MCF 10A (cell line): ENCODE data around the gene ZNF169. TPM values are rescaled to one million over a fixed set of nuclear protein-coding genes. Genes with fewer than 3 reads are reported as not detected.
A peak's percentile ranks its signal among the peaks of the same experiment; 100 is the strongest.
"Not testable (repeated sequence)": the region's sequence is repeated elsewhere in the genome, so short reads cannot be mapped to it uniquely, and the experiment has no call there.

Source experiments
- BruUV-seq: library from RNA; stranded (reverse); fragments of 400-500 nt; replicated peaks from 2 replicates; lab custom pipeline; 2021; lab: Mats Ljungman, UMichigan
- CTCF ChIA-PET: fragments of 300-600 bp; sonication (Branson Sonifier 250); formaldehyde crosslinking; extraction: SDS; loops from one replicate; lab custom pipeline; 2021; ENCODE audit warnings: antibody characterized with exemption, inconsistent platforms; lab: Yijun Ruan, JAX
- POLR2A ChIA-PET: fragments of 300-600, 350-650 bp; sonication (Branson Sonifier 250); formaldehyde crosslinking; extraction: SDS; loops from one replicate; lab custom pipeline; 2020; ENCODE audit warnings: antibody characterized with exemption, inconsistent platforms; lab: Yijun Ruan, JAX
- DNase-seq: peaks from one replicate; pipeline ENCODE4 v3.0.0-alpha.2; 2018; ENCODE audit not compliant: unreplicated experiment
- H3K27ac Mint-ChIP-seq: one replicate; pipeline ENCODE4 v1.8.0; 2022; ENCODE audit warnings: mild to moderate bottlenecking, low read depth, mixed read lengths; ENCODE audit not compliant: unreplicated experiment
- H3K27me3 Mint-ChIP-seq: one replicate; pipeline ENCODE4 v1.8.0; 2022; ENCODE audit warnings: mixed read lengths; ENCODE audit not compliant: insufficient read depth, unreplicated experiment
- H3K36me3 Mint-ChIP-seq: one replicate; pipeline ENCODE4 v1.8.0; 2022; ENCODE audit warnings: mild to moderate bottlenecking, moderate library complexity, mixed read lengths; ENCODE audit not compliant: insufficient read depth, unreplicated experiment
- H3K4me1 Mint-ChIP-seq: one replicate; pipeline ENCODE4 v1.8.0; 2022; ENCODE audit warnings: mixed read lengths; ENCODE audit not compliant: insufficient read depth, unreplicated experiment
- H3K4me3 Mint-ChIP-seq: one replicate; pipeline ENCODE4 v1.8.0; 2022; ENCODE audit warnings: mild to moderate bottlenecking, moderate library complexity, mixed read lengths; ENCODE audit not compliant: unreplicated experiment
- H3K9me3 Mint-ChIP-seq: one replicate; pipeline ENCODE4 v1.8.0; 2022; ENCODE audit warnings: mixed read lengths; ENCODE audit not compliant: unreplicated experiment
- CTCF ChIP-seq: fragments of 200-600 bp; IDR thresholded peaks from one replicate; pipeline ENCODE4 v1.8.0; 2022; ENCODE audit warnings: antibody characterized with exemption, mild to moderate bottlenecking; ENCODE audit not compliant: unreplicated experiment
- intact Hi-C: fragments of 100-400 bp; cut with micrococcal nuclease; formaldehyde crosslinking; loops from 2 replicates; pipeline ENCODE4 v1.14.1; 2022
- total RNA-seq: library from RNA; stranded (reverse); gene quantifications from 2 replicates; pipeline ENCODE4 v1.2.3, GENCODE V29; 2022

ZNF169 gene
- total RNA-seq, 1 experiment from 2014 or later: 3.9 TPM

GRCh38 chr9:94212531-94212930 is 46.6 kb upstream of the ZNF169 start:
- intact Hi-C loops: loop anchor here (2.0 kb wide), 2 partner anchors 78 to 250 kb away; no protein-coding TSS in a partner anchor
- CTCF ChIA-PET: interaction anchor here (0.6 to 9.7 kb wide), 25 partner anchors 10 to 575 kb away, joined by 3 to 243 read pairs (median 4); no protein-coding TSS in a partner anchor
- DNase-seq: no peak
- H3K27me3 Mint-ChIP-seq: no peaks in the 10 kb centered on the region
- BruUV-seq: no TSS peak
- H3K4me3 Mint-ChIP-seq: no peak overlapping the region
- TF ChIP-seq CTCF: no peak
- POLR2A ChIA-PET: interaction anchor here (1.1 to 4.8 kb wide), 5 partner anchors 29 to 198 kb away, joined by 3 to 32 read pairs (median 4); no protein-coding TSS in a partner anchor
- H3K36me3 Mint-ChIP-seq: peaks cover 6% of the 10 kb centered on the region
- peaks cover 11% of the 10 kb centered on the region for H3K4me1 Mint-ChIP-seq
- H3K9me3 Mint-ChIP-seq: peaks cover 13% of the 10 kb centered on the region
- H3K27ac Mint-ChIP-seq: no peak overlapping the region

GRCh38 chr9:94213511-94214124 is 45.5 kb upstream of the ZNF169 start:
- CTCF ChIA-PET: interaction anchor here (0.6 to 9.7 kb wide), 29 partner anchors 8 to 613 kb away, joined by 3 to 243 read pairs (median 5); no protein-coding TSS in a partner anchor
- intact Hi-C loops: loop anchor here (1.0 to 2.0 kb wide), 5 partner anchors 79 to 531 kb away; no protein-coding TSS in a partner anchor

GRCh38 chr9:94222870-94223269 is 36.2 kb upstream of the ZNF169 start:
- POLR2A ChIA-PET: no interaction called here
- peaks cover 7% of the 10 kb centered on the region for H3K9me3 Mint-ChIP-seq

More at GRCh38 chr9:94213511-94214124, 45.5 kb upstream of the ZNF169 start:
- BruUV-seq: no TSS peak
- no peak overlapping the region for H3K27ac Mint-ChIP-seq
- H3K36me3 Mint-ChIP-seq: peaks cover 6% of the 10 kb centered on the region
- peaks cover 11% of the 10 kb centered on the region for H3K4me1 Mint-ChIP-seq
- no peaks in the 10 kb centered on the region for H3K27me3 Mint-ChIP-seq
- H3K4me3 Mint-ChIP-seq: no peak overlapping the region
- H3K9me3 Mint-ChIP-seq: peaks cover 2% of the 10 kb centered on the region
- POLR2A ChIA-PET: interaction anchor here (0.6 to 4.8 kb wide), 10 partner anchors 30 to 334 kb away, joined by 3 to 32 read pairs (median 3); no protein-coding TSS in a partner anchor
- DNase-seq: peak; percentile 85
- TF ChIP-seq CTCF: peak; percentile 72

GRCh38 chr9:94225413-94225812 is 33.7 kb upstream of the ZNF169 start:
- CTCF ChIA-PET: interaction anchor here (1.0 to 2.9 kb wide), 3 partner anchors 9 to 212 kb away, joined by 3 to 11 read pairs (median 3); no protein-coding TSS in a partner anchor
- BruUV-seq, H3K27ac Mint-ChIP-seq, H3K27me3 Mint-ChIP-seq, H3K4me3 Mint-ChIP-seq, H3K4me1 Mint-ChIP-seq, H3K9me3 Mint-ChIP-seq, H3K36me3 Mint-ChIP-seq, intact Hi-C loops, DNase-seq: not testable (repeated sequence)
- POLR2A ChIA-PET: interaction anchor here (0.6 kb wide), 1 partner anchor 185 kb away, joined by 3 read pairs; no protein-coding TSS in a partner anchor

More at GRCh38 chr9:94222870-94223269, 36.2 kb upstream of the ZNF169 start:
- BruUV-seq: no TSS peak
- no peak overlapping the region for H3K27ac Mint-ChIP-seq
- peaks cover 11% of the 10 kb centered on the region for H3K27me3 Mint-ChIP-seq
- CTCF ChIA-PET: interaction anchor here (0.6 kb wide), 1 partner anchor 700 kb away, joined by 4 read pairs; no protein-coding TSS in a partner anchor
- no peak for TF ChIP-seq CTCF
- H3K36me3 Mint-ChIP-seq: no peaks in the 10 kb centered on the region
- intact Hi-C loops: no loop called here
- no peaks in the 10 kb centered on the region for H3K4me1 Mint-ChIP-seq
- DNase-seq: peak; percentile 17
- H3K4me3 Mint-ChIP-seq: no peak overlapping the region
